ENCODE data around the gene LYL1.

GRCh38 chr19:13097033-13097462 is 5.6 kb downstream of the LYL1 start:
- TF ChIP-seq CTCF (IDR thresholded peaks at IDR 0.05) (no peak), POLR2AphosphoS5 (IDR thresholded peaks at IDR 0.05; ENCODE audit: low read depth, low read length) (no peak)
- TF ChIP-seq, protein P1, sequence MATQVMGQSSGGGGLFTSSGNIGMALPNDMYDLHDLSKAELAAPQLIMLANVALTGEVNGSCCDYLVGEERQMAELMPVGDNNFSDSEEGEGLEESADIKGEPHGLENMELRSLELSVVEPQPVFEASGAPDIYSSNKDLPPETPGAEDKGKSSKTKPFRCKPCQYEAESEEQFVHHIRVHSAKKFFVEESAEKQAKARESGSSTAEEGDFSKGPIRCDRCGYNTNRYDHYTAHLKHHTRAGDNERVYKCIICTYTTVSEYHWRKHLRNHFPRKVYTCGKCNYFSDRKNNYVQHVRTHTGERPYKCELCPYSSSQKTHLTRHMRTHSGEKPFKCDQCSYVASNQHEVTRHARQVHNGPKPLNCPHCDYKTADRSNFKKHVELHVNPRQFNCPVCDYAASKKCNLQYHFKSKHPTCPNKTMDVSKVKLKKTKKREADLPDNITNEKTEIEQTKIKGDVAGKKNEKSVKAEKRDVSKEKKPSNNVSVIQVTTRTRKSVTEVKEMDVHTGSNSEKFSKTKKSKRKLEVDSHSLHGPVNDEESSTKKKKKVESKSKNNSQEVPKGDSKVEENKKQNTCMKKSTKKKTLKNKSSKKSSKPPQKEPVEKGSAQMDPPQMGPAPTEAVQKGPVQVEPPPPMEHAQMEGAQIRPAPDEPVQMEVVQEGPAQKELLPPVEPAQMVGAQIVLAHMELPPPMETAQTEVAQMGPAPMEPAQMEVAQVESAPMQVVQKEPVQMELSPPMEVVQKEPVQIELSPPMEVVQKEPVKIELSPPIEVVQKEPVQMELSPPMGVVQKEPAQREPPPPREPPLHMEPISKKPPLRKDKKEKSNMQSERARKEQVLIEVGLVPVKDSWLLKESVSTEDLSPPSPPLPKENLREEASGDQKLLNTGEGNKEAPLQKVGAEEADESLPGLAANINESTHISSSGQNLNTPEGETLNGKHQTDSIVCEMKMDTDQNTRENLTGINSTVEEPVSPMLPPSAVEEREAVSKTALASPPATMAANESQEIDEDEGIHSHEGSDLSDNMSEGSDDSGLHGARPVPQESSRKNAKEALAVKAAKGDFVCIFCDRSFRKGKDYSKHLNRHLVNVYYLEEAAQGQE (IDR thresholded peaks at IDR 0.05; ENCODE audit: insufficient read depth in 1 of 2, low read depth in 2 of 2, low read length in 1 of 2) = no peak
